Measurements from ENCODE around the gene KCNK18.

The KCNK18 gene

GRCh38 chr10:117248750-117249465 is 51.6 kb downstream of the KCNK18 start:
- in situ Hi-C loops (cut with MboI; ENCODE audit: low sequenced_read_pairs), result no loop called here

GRCh38 chr10:117249493-117250093 is 52.3 kb downstream of the KCNK18 start:
- in situ Hi-C loops (cut with MboI; ENCODE audit: low sequenced_read_pairs), result no loop called here

GRCh38 chr10:117250411-117250810 is 53.1 kb downstream of the KCNK18 start:
- in situ Hi-C loops (cut with MboI; ENCODE audit: low sequenced_read_pairs), result no loop called here

- in situ Hi-C loops (cut with MboI; ENCODE audit: low sequenced_read_pairs), result no loop called here
Observed at GRCh38 chr10:117253908-117254307, 56.6 kb downstream of the KCNK18 start.

GRCh38 chr10:117254338-117254737 is 57.0 kb downstream of the KCNK18 start:
- in situ Hi-C loops (cut with MboI; ENCODE audit: low sequenced_read_pairs), result no loop called here

- in situ Hi-C loops (cut with MboI; ENCODE audit: low sequenced_read_pairs), result no loop called here
Observed at GRCh38 chr10:117254774-117255735, 57.8 kb downstream of the KCNK18 start.

GRCh38 chr10:117255835-117256460 is 58.7 kb downstream of the KCNK18 start:
- in situ Hi-C loops (cut with MboI; ENCODE audit: low sequenced_read_pairs), result no loop called here

- in situ Hi-C loops (cut with MboI; ENCODE audit: low sequenced_read_pairs), result no loop called here
Observed at GRCh38 chr10:117256910-117257309, 59.6 kb downstream of the KCNK18 start.

GRCh38 chr10:117257721-117258120 is 60.4 kb downstream of the KCNK18 start:
- in situ Hi-C loops (cut with MboI; ENCODE audit: low sequenced_read_pairs), result no loop called here

GRCh38 chr10:117259279-117259678 is 62.0 kb downstream of the KCNK18 start:
- in situ Hi-C loops (cut with MboI; ENCODE audit: low sequenced_read_pairs), result no loop called here

Data from HL-60/S4 treated with retinoic acid at 250 ng/mL for 4 days and 3 days (cell line).